Measurements from ENCODE around the gene SURF2. TPM values are rescaled to one million over a fixed set of nuclear protein-coding genes. Genes with fewer than 3 reads are reported as not detected.

The SURF2 gene
- total RNA-seq, 1 donor from 2014 or later: 20.0 TPM

DNA sequence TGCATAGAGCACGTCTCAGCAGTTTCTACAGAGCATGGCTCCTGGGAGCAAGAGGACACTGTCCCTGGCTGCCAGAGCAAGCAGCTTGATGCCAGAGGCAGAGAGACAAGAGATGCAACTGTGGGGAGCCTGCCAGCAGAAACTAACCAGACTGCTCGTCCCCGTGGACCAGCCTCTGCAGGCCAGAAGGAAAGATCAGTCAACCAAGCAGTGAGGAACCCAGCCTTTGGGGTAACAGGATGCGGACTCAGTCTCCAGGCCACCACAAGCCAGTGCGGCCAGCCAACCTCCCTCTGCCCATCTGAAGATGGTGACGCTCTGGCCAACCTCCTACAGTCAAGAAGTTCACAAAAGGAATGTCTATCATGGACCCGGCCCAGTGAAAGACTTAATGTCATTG lies 15.8 kb downstream of the SURF2 start:
- Histone ChIP-seq H3K79me2 (ENCODE audit: insufficient read depth, low read length) (peaks cover 88% of the 10 kb centered on the region), H3K9ac (ENCODE audit: low read length) (peak overlapping the region; percentile 44), H3K36me3 (ENCODE audit: insufficient read depth, low read length) (peaks cover 30% of the 10 kb centered on the region), H3K27ac (ENCODE audit: low read depth, low read length) (peak overlapping the region; percentile 7), H3K4me1 (ENCODE audit: insufficient read depth, low read length) (peaks cover 46% of the 10 kb centered on the region), H4K20me1 (ENCODE audit: insufficient read depth, low read length) (peaks cover 82% of the 10 kb centered on the region), H3K9me3 (ENCODE audit: insufficient read depth, low read depth, low read length) (no peaks in the 10 kb centered on the region), H3K4me3 (ENCODE audit: insufficient read depth, low read depth, low read length) (no peak overlapping the region), H3K27me3 (ENCODE audit: insufficient read depth, low read length) (no peaks in the 10 kb centered on the region), H2AFZ (ENCODE audit: low read depth, low read length) (no peak overlapping the region), H3K4me2 (ENCODE audit: low read length) (peak overlapping the region; percentile 75)
- no peak for TF ChIP-seq EZH2 (IDR thresholded peaks at IDR 0.05; ENCODE audit: insufficient read depth, low read length)
- TF ChIP-seq, protein P1, sequence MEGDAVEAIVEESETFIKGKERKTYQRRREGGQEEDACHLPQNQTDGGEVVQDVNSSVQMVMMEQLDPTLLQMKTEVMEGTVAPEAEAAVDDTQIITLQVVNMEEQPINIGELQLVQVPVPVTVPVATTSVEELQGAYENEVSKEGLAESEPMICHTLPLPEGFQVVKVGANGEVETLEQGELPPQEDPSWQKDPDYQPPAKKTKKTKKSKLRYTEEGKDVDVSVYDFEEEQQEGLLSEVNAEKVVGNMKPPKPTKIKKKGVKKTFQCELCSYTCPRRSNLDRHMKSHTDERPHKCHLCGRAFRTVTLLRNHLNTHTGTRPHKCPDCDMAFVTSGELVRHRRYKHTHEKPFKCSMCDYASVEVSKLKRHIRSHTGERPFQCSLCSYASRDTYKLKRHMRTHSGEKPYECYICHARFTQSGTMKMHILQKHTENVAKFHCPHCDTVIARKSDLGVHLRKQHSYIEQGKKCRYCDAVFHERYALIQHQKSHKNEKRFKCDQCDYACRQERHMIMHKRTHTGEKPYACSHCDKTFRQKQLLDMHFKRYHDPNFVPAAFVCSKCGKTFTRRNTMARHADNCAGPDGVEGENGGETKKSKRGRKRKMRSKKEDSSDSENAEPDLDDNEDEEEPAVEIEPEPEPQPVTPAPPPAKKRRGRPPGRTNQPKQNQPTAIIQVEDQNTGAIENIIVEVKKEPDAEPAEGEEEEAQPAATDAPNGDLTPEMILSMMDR (IDR thresholded peaks at IDR 0.05; ENCODE audit: insufficient read depth, low read depth, low read length): no peak
- Mint-ChIP-seq H3K9me3 (ENCODE audit: unreplicated experiment) (no peaks in the 10 kb centered on the region), H3K4me3 (ENCODE audit: unreplicated experiment) (peak overlapping the region; percentile 20), H3K4me1 (ENCODE audit: low read depth, unreplicated experiment) (peaks cover 48% of the 10 kb centered on the region), H3K36me3 (ENCODE audit: low read depth, unreplicated experiment) (peaks cover 15% of the 10 kb centered on the region), H3K27me3 (ENCODE audit: low read depth, unreplicated experiment) (no peaks in the 10 kb centered on the region), H3K27ac (ENCODE audit: unreplicated experiment) (peak overlapping the region; percentile 34)
- DNase-seq (ENCODE audit: low read depth) (no peak), FAIRE-seq (no peak)

DNA sequence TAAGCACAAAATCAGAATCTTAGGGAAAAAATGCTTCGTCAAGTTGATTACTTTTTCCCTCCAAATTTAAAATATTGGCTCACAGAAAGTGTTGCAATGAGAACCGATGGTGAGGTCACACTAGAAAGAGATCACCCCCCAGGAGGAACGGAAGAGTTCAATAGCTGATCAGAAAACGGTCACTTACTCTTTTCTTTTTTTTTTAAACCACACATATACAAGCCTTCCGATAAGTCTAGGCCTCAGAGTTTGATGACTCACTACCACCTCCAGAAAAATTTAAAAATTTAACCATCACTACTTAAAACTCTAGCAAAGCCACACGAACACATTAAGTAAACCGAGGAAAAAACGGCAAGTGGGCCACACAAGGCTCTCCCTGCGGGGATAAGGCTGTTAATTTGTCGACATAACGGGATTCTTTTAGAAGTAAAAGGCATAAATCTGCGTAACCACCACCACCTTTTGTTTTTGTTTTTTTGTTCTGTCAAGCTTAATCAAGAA lies 18.3 kb downstream of the SURF2 start:
- peaks cover 36% of the 10 kb centered on the region for H3K4me1 Mint-ChIP-seq (ENCODE audit: low read depth, unreplicated experiment)
- no peaks in the 10 kb centered on the region for H3K9me3 Mint-ChIP-seq (ENCODE audit: unreplicated experiment)
- peak overlapping the region; percentile 92 for H3K27ac ChIP-seq (ENCODE audit: low read depth, low read length)
- peak overlapping the region; percentile 99 for H3K27ac Mint-ChIP-seq (ENCODE audit: unreplicated experiment)
- H3K36me3 Mint-ChIP-seq (ENCODE audit: low read depth, unreplicated experiment): peaks cover 11% of the 10 kb centered on the region
- no peaks in the 10 kb centered on the region for H3K27me3 Mint-ChIP-seq (ENCODE audit: low read depth, unreplicated experiment)
- H3K9ac ChIP-seq (ENCODE audit: low read length): peak overlapping the region; percentile 99
- no peaks in the 10 kb centered on the region for H3K9me3 ChIP-seq (ENCODE audit: insufficient read depth, low read depth, low read length)
- H3K4me2 ChIP-seq (ENCODE audit: low read length): peak overlapping the region; percentile 84
- peaks cover 57% of the 10 kb centered on the region for H4K20me1 ChIP-seq (ENCODE audit: insufficient read depth, low read length)
- no peak overlapping the region for H2AFZ ChIP-seq (ENCODE audit: low read depth, low read length)
- H3K4me3 Mint-ChIP-seq (ENCODE audit: unreplicated experiment): peak overlapping the region; percentile 99
- peaks cover 62% of the 10 kb centered on the region for H3K79me2 ChIP-seq (ENCODE audit: insufficient read depth, low read length)
- TF ChIP-seq, protein P1 (IDR thresholded peaks at IDR 0.05; ENCODE audit: insufficient read depth, low read depth, low read length): no peak
- TF ChIP-seq EZH2 (IDR thresholded peaks at IDR 0.05; ENCODE audit: insufficient read depth, low read length): no peak
- DNase-seq (ENCODE audit: low read depth) (peak; percentile 75), FAIRE-seq (no peak)
- peaks cover 24% of the 10 kb centered on the region for H3K36me3 ChIP-seq (ENCODE audit: insufficient read depth, low read length)
- H3K27me3 ChIP-seq (ENCODE audit: insufficient read depth, low read length): no peaks in the 10 kb centered on the region
- H3K4me1 ChIP-seq (ENCODE audit: insufficient read depth, low read length): peaks cover 37% of the 10 kb centered on the region
- peak overlapping the region; percentile 83 for H3K4me3 ChIP-seq (ENCODE audit: insufficient read depth, low read depth, low read length)

DNA sequence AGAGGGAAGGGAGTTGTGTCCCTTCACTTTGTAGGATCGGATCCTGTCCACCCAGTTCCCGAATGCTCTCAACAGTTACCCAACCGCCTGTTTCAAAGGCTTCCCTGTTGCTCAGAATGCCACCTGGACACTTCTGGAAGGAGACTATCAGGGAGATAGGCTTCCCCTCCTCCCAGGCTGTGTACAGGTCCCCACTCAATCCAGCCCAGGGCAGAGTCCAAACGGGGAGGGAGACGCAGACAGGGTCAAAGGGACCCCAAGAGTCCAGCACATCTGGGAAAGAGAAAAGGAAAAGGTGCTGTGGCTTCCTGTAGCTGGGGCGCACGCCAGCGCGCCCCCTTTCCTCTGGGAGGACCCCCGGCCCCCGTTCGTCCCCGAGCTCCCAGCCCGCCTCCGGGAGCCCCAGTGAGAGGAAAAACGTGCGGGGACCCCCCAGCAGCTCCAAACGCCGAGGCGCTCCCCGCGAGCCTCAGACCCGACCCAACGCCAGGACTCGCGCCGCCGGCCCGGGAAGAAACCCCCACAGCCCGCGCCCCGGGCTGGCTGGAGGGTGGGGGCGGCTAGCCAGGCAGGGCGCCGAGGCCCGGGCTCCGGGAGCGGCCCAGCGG lies 18.9 kb downstream of the SURF2 start:
- no peaks in the 10 kb centered on the region for H3K9me3 ChIP-seq (ENCODE audit: insufficient read depth, low read depth, low read length)
- H3K4me3 ChIP-seq (ENCODE audit: insufficient read depth, low read depth, low read length): peak overlapping the region; percentile 83
- Mint-ChIP-seq H3K27ac (ENCODE audit: unreplicated experiment) (peak overlapping the region; percentile 99), H3K9me3 (ENCODE audit: unreplicated experiment) (no peaks in the 10 kb centered on the region), H3K36me3 (ENCODE audit: low read depth, unreplicated experiment) (peaks cover 5% of the 10 kb centered on the region), H3K4me1 (ENCODE audit: low read depth, unreplicated experiment) (peaks cover 32% of the 10 kb centered on the region), H3K27me3 (ENCODE audit: low read depth, unreplicated experiment) (no peaks in the 10 kb centered on the region), H3K4me3 (ENCODE audit: unreplicated experiment) (peak overlapping the region; percentile 99)
- H3K79me2 ChIP-seq (ENCODE audit: insufficient read depth, low read length): peaks cover 57% of the 10 kb centered on the region
- peak overlapping the region; percentile 92 for H3K27ac ChIP-seq (ENCODE audit: low read depth, low read length)
- TF ChIP-seq, protein P1 (IDR thresholded peaks at IDR 0.05; ENCODE audit: insufficient read depth, low read depth, low read length): no peak
- TF ChIP-seq EZH2 (IDR thresholded peaks at IDR 0.05; ENCODE audit: insufficient read depth, low read length): no peak
- peaks cover 51% of the 10 kb centered on the region for H4K20me1 ChIP-seq (ENCODE audit: insufficient read depth, low read length)
- H3K27me3 ChIP-seq (ENCODE audit: insufficient read depth, low read length): no peaks in the 10 kb centered on the region
- FAIRE-seq (no peak), DNase-seq (ENCODE audit: low read depth) (peak; percentile 17)
- H3K4me1 ChIP-seq (ENCODE audit: insufficient read depth, low read length): peaks cover 37% of the 10 kb centered on the region
- H2AFZ ChIP-seq (ENCODE audit: low read depth, low read length): no peak overlapping the region
- peaks cover 22% of the 10 kb centered on the region for H3K36me3 ChIP-seq (ENCODE audit: insufficient read depth, low read length)
- H3K4me2 ChIP-seq (ENCODE audit: low read length): peak overlapping the region; percentile 84
- H3K9ac ChIP-seq (ENCODE audit: low read length): peak overlapping the region; percentile 99
